RPMI7951 (cell line): ENCODE results near the gene SNX2. TPM values are rescaled to one million over a fixed set of nuclear protein-coding genes. Genes with fewer than 3 reads are reported as not detected.

Experiments used
- DNase-seq: peaks from one replicate; pipeline ENCODE4 v3.0.0-alpha.2; 2012; ENCODE audit warnings: low read depth
- total RNA-seq: library from RNA; depleted of rRNA; stranded (reverse); fragments of >200 nt; shearing (Covaris generic); gene quantifications from 2 replicates; pipeline ENCODE4 v1.2.3, GENCODE V29; 2014

SNX2 gene
- total RNA-seq, 1 experiment from 2014 or later, result 68.2 TPM

DNA sequence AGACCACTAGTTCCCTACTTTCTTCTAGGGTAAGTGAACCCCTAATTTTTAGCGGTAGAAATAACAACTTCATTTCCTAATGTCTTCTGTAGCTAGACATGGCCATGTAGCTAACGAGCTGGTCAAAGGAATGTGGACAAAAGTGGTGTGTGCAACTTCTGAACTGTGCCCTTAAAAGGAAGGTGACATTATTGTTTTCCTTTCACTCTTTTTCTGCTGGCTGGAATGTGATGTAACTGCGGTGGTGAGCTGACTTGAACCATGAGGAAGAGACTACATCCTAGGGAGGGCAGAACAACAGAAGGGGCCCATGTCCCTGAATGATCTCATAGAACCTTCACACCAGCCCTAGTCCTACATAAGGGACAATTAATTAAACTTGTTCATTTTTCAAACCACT lies 1.3 kb upstream of the SNX2 start:
- no peak for DNase-seq

GRCh38 chr5:122774519-122774860 lies 390 bp upstream of the SNX2 start:
- DNase-seq, result no peak

GRCh38 chr5:122775550-122776542 lies 966 bp downstream of the SNX2 start:
- DNase-seq, result peak; percentile 5

- DNase-seq, result no peak
Observed at GRCh38 chr5:122778157-122778556, 3.3 kb downstream of the SNX2 start.

- DNase-seq, result no peak
Observed at GRCh38 chr5:122779451-122779850, 4.6 kb downstream of the SNX2 start.

GRCh38 chr5:122780296-122780695 lies 5.4 kb downstream of the SNX2 start:
- no peak for DNase-seq

DNA sequence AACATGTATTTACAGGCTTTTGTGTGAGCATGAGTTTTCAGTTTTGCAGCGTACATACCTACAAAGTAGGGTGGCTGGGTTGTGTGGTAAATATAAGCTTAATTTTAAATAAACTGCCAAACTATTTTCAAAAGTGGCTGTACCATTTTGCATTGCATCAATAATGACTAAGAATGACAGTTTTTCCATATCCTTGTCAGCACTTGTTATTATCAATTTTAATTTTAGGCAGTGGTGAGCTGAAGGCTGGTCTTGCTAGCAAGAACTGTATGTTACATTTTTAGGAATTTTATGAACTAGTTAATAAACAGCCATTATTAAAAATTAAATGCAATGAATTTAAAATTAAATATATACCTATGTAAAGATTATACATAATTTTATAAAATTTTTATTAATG lies 6.6 kb downstream of the SNX2 start:
- DNase-seq, result no peak

DNA sequence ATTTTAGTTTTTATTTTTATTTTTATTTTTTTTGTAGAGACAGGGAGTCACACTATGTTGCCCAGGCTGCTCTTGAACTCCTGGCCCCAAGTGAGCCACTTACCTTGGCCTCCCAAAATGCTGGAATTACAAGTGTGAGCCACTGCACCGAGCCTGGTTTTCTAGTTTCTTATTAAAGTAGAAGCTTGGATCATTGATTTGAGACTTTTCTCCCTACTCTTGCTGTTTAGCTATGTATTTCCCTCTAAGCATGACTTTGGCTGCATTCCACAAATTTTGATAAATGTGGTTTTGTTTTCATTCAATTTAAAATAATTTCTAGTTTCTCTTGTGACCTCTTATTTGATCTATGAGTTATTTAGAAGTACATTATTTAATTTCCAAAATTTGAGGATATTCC lies 10.4 kb downstream of the SNX2 start:
- no peak for DNase-seq

GRCh38 chr5:122788371-122788770 lies 13.5 kb downstream of the SNX2 start:
- DNase-seq, result no peak

GRCh38 chr5:122788996-122789395 lies 14.1 kb downstream of the SNX2 start:
- no peak for DNase-seq

- DNase-seq, result no peak
Observed at GRCh38 chr5:122789461-122790171, 14.7 kb downstream of the SNX2 start.

GRCh38 chr5:122790354-122791103 lies 15.6 kb downstream of the SNX2 start:
- DNase-seq, result no peak

DNA sequence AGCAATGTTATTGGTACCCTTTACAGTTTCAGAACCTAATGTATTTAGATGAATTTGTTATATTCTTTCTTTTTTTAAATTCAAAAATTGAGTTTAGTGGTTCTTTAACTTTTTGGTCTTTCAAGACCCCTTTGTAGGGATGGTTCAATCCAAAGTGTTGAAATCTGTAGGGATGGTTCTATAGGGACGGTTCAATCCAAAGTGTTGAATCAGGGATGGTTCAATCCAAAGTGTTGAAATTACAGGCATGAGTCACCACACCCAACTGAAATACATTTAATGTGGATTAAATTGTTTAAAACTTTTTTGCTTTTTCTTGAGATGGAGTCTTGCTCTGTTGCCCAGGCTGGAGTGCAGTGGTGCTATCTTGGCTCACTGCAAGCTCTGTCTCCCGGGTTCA lies 30.6 kb downstream of the SNX2 start:
- peak; percentile 19 for DNase-seq

- DNase-seq, result no peak
Observed at GRCh38 chr5:122810405-122810804, 35.5 kb downstream of the SNX2 start.

- DNase-seq, result no peak
Observed at GRCh38 chr5:122815218-122815767, 40.4 kb downstream of the SNX2 start.

GRCh38 chr5:122816756-122817155 lies 41.9 kb downstream of the SNX2 start:
- no peak for DNase-seq

GRCh38 chr5:122831984-122832383 lies 57.1 kb downstream of the SNX2 start:
- DNase-seq, result no peak

DNA sequence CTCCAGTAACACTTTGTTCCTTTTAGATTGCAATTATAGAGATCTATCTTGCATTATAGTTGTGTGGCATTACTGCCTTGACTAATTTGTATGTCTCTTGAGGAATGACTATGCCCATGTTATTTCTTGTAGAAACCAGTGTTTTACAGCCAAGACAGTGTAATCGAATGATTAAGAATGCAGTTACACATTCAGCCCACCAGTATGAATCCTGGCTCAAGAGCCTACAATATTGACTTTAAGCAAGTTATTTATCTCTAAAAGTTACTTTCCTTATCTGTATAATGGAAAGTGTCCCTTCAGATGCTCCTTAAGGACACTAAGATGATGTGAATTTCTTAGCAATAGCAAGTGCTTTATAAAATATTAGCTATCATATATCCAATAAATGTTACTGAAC lies 60.8 kb downstream of the SNX2 start:
- no peak for DNase-seq

GRCh38 chr5:122836947-122837346 lies 62.1 kb downstream of the SNX2 start:
- DNase-seq, result no peak

DNA sequence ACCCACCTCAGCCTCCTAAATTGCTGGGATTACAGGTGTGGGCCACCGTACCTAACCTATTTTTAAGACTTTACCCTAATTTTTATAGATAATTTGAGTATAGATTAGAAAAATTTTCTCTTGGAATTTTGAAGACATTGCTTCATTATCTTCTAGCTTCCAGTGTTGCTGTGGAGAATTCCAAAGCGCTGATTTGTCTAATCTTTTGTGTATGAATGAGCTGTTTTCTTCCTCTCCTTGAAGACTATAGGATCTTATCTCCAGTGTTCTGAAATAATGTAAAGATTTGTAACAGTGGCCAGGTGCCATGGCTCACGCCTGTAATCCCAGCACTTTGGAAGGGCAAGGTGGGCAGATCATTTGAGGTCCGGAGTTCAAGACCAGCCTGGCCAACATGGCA lies 64.9 kb downstream of the SNX2 start:
- no peak for DNase-seq

GRCh38 chr5:122842016-122842580 lies 67.2 kb downstream of the SNX2 start:
- DNase-seq, result no peak
